Breast epithelium (tissue), 3 donors: ENCODE measurements around the gene AOPEP.

Source experiments
- CTCF ChIP-seq, 3 donors: fragments of 450-650 bp; IDR thresholded peaks; one replicate each; pipeline ENCODE4 v1.5.1; 2016 to 2017; ENCODE audit warnings: antibody characterized with exemption in 3 of 3, mild to moderate bottlenecking in 3 of 3, moderate library complexity in 3 of 3
- POLR2A ChIP-seq: fragments of 450-650 bp; IDR thresholded peaks from one replicate; pipeline ENCODE4 v1.6.1; 2016; ENCODE audit warnings: antibody characterized with exemption, mild to moderate bottlenecking, moderate library complexity
- POLR2AphosphoS5 ChIP-seq, 3 donors: sonication (generic); formaldehyde crosslinking; IDR thresholded peaks; one replicate each; pipeline ENCODE4 v1.6.1; 2017; ENCODE audit warnings: antibody characterized with exemption in 3 of 3

- TF ChIP-seq CTCF (IDR thresholded peaks at IDR 0.05) = no peak
- TF ChIP-seq POLR2A = no peak
- TF ChIP-seq POLR2AphosphoS5 (IDR thresholded peaks at IDR 0.05) = no peak
These were observed 62.1 kb downstream of the AOPEP start for GRCh38 chr9:94788570-94789105.
